HepG2 (cell line): ENCODE measurements around the gene FANCD2. TPM values are rescaled to one million over a fixed set of nuclear protein-coding genes. Genes with fewer than 3 reads are reported as not detected.

Experiments used
- CC2D1A ChIP-seq: sonication (generic); formaldehyde crosslinking; IDR thresholded peaks from 2 replicates; pipeline ENCODE4 v1.8.1; 2023; ENCODE audit warnings: mild to moderate bottlenecking, missing genetic modification reagents
- CCAR2 ChIP-seq: fragments of 200-400 bp; formaldehyde crosslinking; optimal IDR thresholded peaks from 2 replicates; pipeline ENCODE3; 2018; ENCODE audit warnings: low read depth, mild to moderate bottlenecking, low read length, moderate library complexity
- DR1 ChIP-seq: sonication (generic); formaldehyde crosslinking; IDR thresholded peaks from 2 replicates; pipeline ENCODE4 v1.8.0; 2021; ENCODE audit warnings: mild to moderate bottlenecking, missing genetic modification reagents, inconsistent platforms
- FOXA1 ChIP-seq, 2 experiments: fragments of 450-650 bp in 1 of 2; sonication (generic) in 1 of 2; formaldehyde crosslinking in 1 of 2; IDR thresholded peaks; 2 replicates each; pipeline versions ENCODE4 v1.4.0 to v1.6.1; 2016 to 2020; ENCODE audit warnings: missing genetic modification reagents in 1 of 2
- FOXC1 ChIP-seq: sonication (generic); formaldehyde crosslinking; IDR thresholded peaks from 2 replicates; pipeline ENCODE4 v1.8.0; 2022; ENCODE audit warnings: mild to moderate bottlenecking, missing genetic modification reagents, borderline replicate concordance
- KAT7 ChIP-seq: IDR thresholded peaks from 2 replicates; pipeline ENCODE4 v1.6.1; 2018; ENCODE audit warnings: borderline replicate concordance, missing compliant biosample characterization
- NR0B2 ChIP-seq: sonication (generic); formaldehyde crosslinking; IDR thresholded peaks from 2 replicates; pipeline ENCODE4 v1.4.0; 2020; ENCODE audit warnings: mild to moderate bottlenecking, missing genetic modification reagents
- PLRG1 ChIP-seq: fragments of 450-650 bp; conservative IDR thresholded peaks from 2 replicates; pipeline ENCODE4 v1.6.1; 2016
- RERE ChIP-seq: IDR thresholded peaks from 2 replicates; pipeline ENCODE4 v1.6.1; 2016; ENCODE audit warnings: low read depth, missing genetic modification reagents, missing compliant biosample characterization
- RFX3 ChIP-seq: IDR thresholded peaks from 2 replicates; pipeline ENCODE4 v1.6.1; 2016; ENCODE audit warnings: missing biosample characterization, missing genetic modification reagents
- SIN3A ChIP-seq: IDR thresholded peaks from 2 replicates; pipeline ENCODE4 v1.6.1; 2011; ENCODE audit warnings: low read depth, mild to moderate bottlenecking, control low read depth, low read length, borderline replicate concordance
- SIN3B ChIP-seq: fragments of 150-350 bp; IDR thresholded peaks from 2 replicates; pipeline ENCODE4 v1.6.1; 2014; ENCODE audit warnings: low read length
- SMYD3 ChIP-seq: sonication (generic); formaldehyde crosslinking; IDR thresholded peaks from 2 replicates; pipeline ENCODE4 v1.8.1; 2023; ENCODE audit warnings: mild to moderate bottlenecking, missing genetic modification reagents
- SNAPC2 ChIP-seq: sonication (generic); formaldehyde crosslinking; IDR thresholded peaks from 2 replicates; pipeline ENCODE4 v1.8.1; 2022; ENCODE audit warnings: mild to moderate bottlenecking, missing genetic modification reagents
- SP1 ChIP-seq, 2 experiments: fragments of 450-650 bp in 1 of 2; sonication (generic) in 1 of 2; formaldehyde crosslinking in 1 of 2; IDR thresholded peaks; 2 replicates each; pipeline versions ENCODE4 v1.4.0 to v1.6.1; 2016 to 2020; ENCODE audit warnings: missing genetic modification reagents in 1 of 2
- TP53 ChIP-seq: sonication (generic); formaldehyde crosslinking; conservative IDR thresholded peaks from 2 replicates; pipeline ENCODE4 v1.4.0; 2020; ENCODE audit warnings: missing genetic modification reagents
- ZNF234 ChIP-seq: sonication (generic); formaldehyde crosslinking; conservative IDR thresholded peaks from 2 replicates; pipeline ENCODE4 v1.5.1; 2020; ENCODE audit warnings: mild to moderate bottlenecking, missing genetic modification reagents
- ZNF30 ChIP-seq: sonication (generic); formaldehyde crosslinking; IDR thresholded peaks from 2 replicates; pipeline ENCODE4 v1.5.0; 2020; ENCODE audit warnings: mild to moderate bottlenecking, missing genetic modification reagents
- ZNF468 ChIP-seq: sonication (generic); formaldehyde crosslinking; IDR thresholded peaks from 2 replicates; pipeline ENCODE4 v1.8.0; 2022; ENCODE audit warnings: mild to moderate bottlenecking, moderate library complexity, missing genetic modification reagents
- ZNF557 ChIP-seq: sonication (generic); formaldehyde crosslinking; IDR thresholded peaks from 2 replicates; pipeline ENCODE4 v1.4.0; 2020; ENCODE audit warnings: missing genetic modification reagents
- ZNF670 ChIP-seq: sonication (generic); formaldehyde crosslinking; IDR thresholded peaks from 2 replicates; pipeline ENCODE4 v1.8.0; 2022; ENCODE audit warnings: mild to moderate bottlenecking, missing genetic modification reagents, borderline replicate concordance
- ZNF740 ChIP-seq: sonication (generic); formaldehyde crosslinking; IDR thresholded peaks from 2 replicates; pipeline ENCODE4 v1.4.0; 2020; ENCODE audit warnings: missing genetic modification reagents
- ZNF749 ChIP-seq: sonication (generic); formaldehyde crosslinking; IDR thresholded peaks from 2 replicates; pipeline ENCODE4 v1.8.0; 2022; ENCODE audit warnings: mild to moderate bottlenecking, missing genetic modification reagents, moderate library complexity, borderline replicate concordance
- polyA plus RNA-seq, 8 experiments: library from polyadenylated mRNA; depleted of rRNA in 3 of 8; stranded (reverse) in 7 of 8; unstranded in 1 of 8; fragments of >200 nt; fragmentation: Illumina TruSeq in 4 of 8; extraction: Trizol in 4 of 8; gene quantifications; 2 replicates each; pipeline versions ENCODE4 v1.2.1 to v1.2.3, GENCODE V29; 2011 to 2016; ENCODE audit warnings: low read depth in 4 of 8, missing spikeins in 1 of 8, mixed read lengths in 1 of 8; ENCODE audit not compliant: insufficient read depth in 1 of 8
- total RNA-seq, 5 experiments: library from RNA; depleted of rRNA; stranded (reverse); fragments of >200 nt; fragmentation: Illumina TruSeq; extraction: Trizol; gene quantifications; 2 replicates each; pipeline ENCODE4 v1.2.3, GENCODE V29; 2016; ENCODE audit warnings: low read depth in 1 of 5

The FANCD2 gene
- total and polyA plus RNA-seq, 2 of the 13 experiments (the other 11 are each of a cell fraction or from before 2014, with no cell fraction given): 10.1 to 42.0 TPM

- no peak for TF ChIP-seq RERE (CRISPR knock-in tag)
- TF ChIP-seq ZNF30 (CRISPR knock-in tag): no peak
- no peak for TF ChIP-seq CCAR2
- peak; percentile 75; the same call in 1 of the 2 replicates for TF ChIP-seq ZNF749 (CRISPR knock-in tag)
- no peak for TF ChIP-seq ZNF670 (CRISPR knock-in tag)
- TF ChIP-seq SMYD3 (CRISPR knock-in tag): no peak
- no peak for TF ChIP-seq DR1 (CRISPR knock-in tag)
- TF ChIP-seq FOXC1 (CRISPR knock-in tag): no peak
- no peak for TF ChIP-seq ZNF557 (CRISPR knock-in tag)
- no peak for TF ChIP-seq FOXA1 (IDR thresholded peaks at IDR 0.05)
- no peak for TF ChIP-seq FOXA1 (CRISPR knock-in tag; IDR thresholded peaks at IDR 0.05)
- no peak for TF ChIP-seq SNAPC2 (CRISPR knock-in tag)
- TF ChIP-seq ZNF468 (CRISPR knock-in tag): 0 out of 2 replicates have a peak, but pooled peaks have one; percentile 32
- no peak for TF ChIP-seq ZNF234
- no peak for TF ChIP-seq CC2D1A (CRISPR knock-in tag)
- no peak for TF ChIP-seq SIN3A
- TF ChIP-seq NR0B2: no peak
- TF ChIP-seq SIN3B: no peak
- TF ChIP-seq PLRG1: no peak
- no peak for TF ChIP-seq KAT7
- no peak for TF ChIP-seq SP1 (IDR thresholded peaks at IDR 0.05)
- no peak for TF ChIP-seq SP1 (CRISPR knock-in tag; IDR thresholded peaks at IDR 0.05)
- TF ChIP-seq TP53 (CRISPR knock-in tag): no peak
- no peak for TF ChIP-seq ZNF740
- TF ChIP-seq RFX3: no peak
Observed at GRCh38 chr3:9986230-9986725, 40.0 kb upstream of the FANCD2 start (continued).
